MM.1S (cell line): ENCODE results near the gene SLC16A7.
A peak's percentile ranks its signal among the peaks of the same experiment; 100 is the strongest.

Experiments
- EZH2 ChIP-seq: fragments of 300-600 bp; sonication (generic); optimal IDR thresholded peaks from 2 replicates; pipeline ENCODE3; 2017; ENCODE audit warnings: low read depth, mild to moderate bottlenecking, antibody characterized with exemption, low read length, mixed read lengths
- EZH2phosphoT487 ChIP-seq: fragments of 300-600 bp; sonication (generic); IDR thresholded peaks from 2 replicates; pipeline ENCODE4 v1.6.1; 2018; ENCODE audit warnings: antibody characterized with exemption, low read length
- TF ChIP-seq, protein P1 (sequence below): fragments of 300-600 bp; sonication (generic); IDR thresholded peaks from 2 replicates; pipeline ENCODE4 v1.5.1; 2016; ENCODE audit warnings: antibody characterized with exemption, low read length, mixed read lengths

DNA sequence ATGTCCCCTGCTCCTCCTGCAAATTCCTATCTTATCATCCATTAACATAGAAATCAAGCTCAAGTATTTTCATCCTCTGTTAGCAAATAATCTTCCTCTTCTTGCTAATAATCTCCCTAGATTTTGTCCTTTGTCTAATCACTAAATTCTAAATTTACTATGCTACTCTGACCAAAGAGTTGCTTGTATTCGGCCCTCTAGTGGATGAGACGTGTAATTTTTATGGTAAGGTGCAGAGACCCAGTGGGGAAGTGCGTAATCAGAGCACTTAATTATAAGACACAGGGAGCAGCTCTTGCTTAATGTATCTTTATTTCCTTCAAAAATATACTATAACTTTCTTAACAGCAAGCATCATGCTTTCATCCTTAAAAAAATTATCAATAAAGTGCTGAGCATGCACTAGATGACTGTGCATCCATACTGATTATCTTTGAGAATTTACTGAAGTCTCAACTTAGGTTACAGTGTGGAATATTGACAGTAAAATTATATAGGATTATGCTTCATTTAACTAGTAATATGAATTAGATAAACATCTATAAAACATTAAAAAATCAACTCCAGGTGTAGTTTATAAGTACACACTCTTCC lies 212.6 kb downstream of the SLC16A7 start:
- TF ChIP-seq, protein P1, sequence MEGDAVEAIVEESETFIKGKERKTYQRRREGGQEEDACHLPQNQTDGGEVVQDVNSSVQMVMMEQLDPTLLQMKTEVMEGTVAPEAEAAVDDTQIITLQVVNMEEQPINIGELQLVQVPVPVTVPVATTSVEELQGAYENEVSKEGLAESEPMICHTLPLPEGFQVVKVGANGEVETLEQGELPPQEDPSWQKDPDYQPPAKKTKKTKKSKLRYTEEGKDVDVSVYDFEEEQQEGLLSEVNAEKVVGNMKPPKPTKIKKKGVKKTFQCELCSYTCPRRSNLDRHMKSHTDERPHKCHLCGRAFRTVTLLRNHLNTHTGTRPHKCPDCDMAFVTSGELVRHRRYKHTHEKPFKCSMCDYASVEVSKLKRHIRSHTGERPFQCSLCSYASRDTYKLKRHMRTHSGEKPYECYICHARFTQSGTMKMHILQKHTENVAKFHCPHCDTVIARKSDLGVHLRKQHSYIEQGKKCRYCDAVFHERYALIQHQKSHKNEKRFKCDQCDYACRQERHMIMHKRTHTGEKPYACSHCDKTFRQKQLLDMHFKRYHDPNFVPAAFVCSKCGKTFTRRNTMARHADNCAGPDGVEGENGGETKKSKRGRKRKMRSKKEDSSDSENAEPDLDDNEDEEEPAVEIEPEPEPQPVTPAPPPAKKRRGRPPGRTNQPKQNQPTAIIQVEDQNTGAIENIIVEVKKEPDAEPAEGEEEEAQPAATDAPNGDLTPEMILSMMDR: peak; percentile 71
- TF ChIP-seq EZH2phosphoT487 (no peak), EZH2 (no peak)
